Endothelial cell of umbilical vein (primary cell): ENCODE results near the gene COL4A1. TPM values are rescaled to one million over a fixed set of nuclear protein-coding genes. Genes with fewer than 3 reads are reported as not detected.

Experiments used
- BruUV-seq: library from RNA; stranded (reverse); fragments of 400-500 nt; replicated peaks from 2 replicates; lab custom pipeline; 2021; lab: Mats Ljungman, UMichigan
- CTCF ChIA-PET: fragments of 300-600, 350-600 bp; sonication (Branson Sonifier 250); formaldehyde crosslinking; loops from one replicate; lab custom pipeline; 2021; ENCODE audit warnings: antibody characterized with exemption, inconsistent platforms; lab: Charles Lee
- POLR2A ChIA-PET: fragments of 300-600, 350-600 bp; sonication (Branson Sonifier 250); formaldehyde crosslinking; loops from one replicate; lab custom pipeline; 2021; ENCODE audit warnings: antibody characterized with exemption, inconsistent platforms; lab: Charles Lee
- DNase-seq: peaks from one replicate; pipeline ENCODE4 v3.0.0-alpha.2; 2011; ENCODE audit warnings: low read depth, low spot score
- FAIRE-seq: peaks from 2 replicates; lab custom pipeline; 2011; peaks lifted over from hg19 to GRCh38; lab: Jason Lieb, UNC
- H2AFZ ChIP-seq: 2 replicates; pipeline ENCODE4 v1.6.0; 2012; ENCODE audit warnings: low read depth, low read length, control low read depth, inconsistent platforms
- H3K27ac ChIP-seq: 2 replicates; pipeline ENCODE4 v1.5.1; 2011; ENCODE audit warnings: low read depth, mild to moderate bottlenecking, control low read depth, low read length, moderate library complexity; ENCODE audit not compliant: insufficient read depth
- H3K27me3 ChIP-seq, 2 experiments: 2 replicates each; pipeline versions ENCODE4 v1.6.0 to v1.6.1; 2011; ENCODE audit warnings: low read length in 2 of 2, mixed read lengths in 1 of 2; ENCODE audit not compliant: control insufficient read depth in 2 of 2, insufficient read depth in 2 of 2
- H3K36me3 ChIP-seq, 2 experiments: 2 replicates in 1 of 2; 3 replicates in 1 of 2; pipeline ENCODE4 v1.5.1; 2011; ENCODE audit warnings: low read length in 2 of 2, mild to moderate bottlenecking in 1 of 2, moderate library complexity in 1 of 2; ENCODE audit not compliant: control insufficient read depth in 2 of 2, insufficient read depth in 2 of 2; ENCODE audit errors: extremely low read depth in 1 of 2
- H3K4me1 ChIP-seq: 3 replicates; pipeline ENCODE4 v1.5.1; 2011; ENCODE audit warnings: mild to moderate bottlenecking, low read length; ENCODE audit not compliant: control insufficient read depth, insufficient read depth; ENCODE audit errors: extremely low read depth
- H3K4me2 ChIP-seq: 2 replicates; pipeline ENCODE4 v1.6.1; 2011; ENCODE audit warnings: low read length, control low read depth, mixed read lengths; ENCODE audit not compliant: insufficient read depth
- H3K4me3 ChIP-seq, 3 experiments: fragments of 200-600 bp in 1 of 3; sonication (generic), shearing (Covaris generic) in 1 of 3; replicated peaks in 1 of 3; 2 replicates each; pipeline ENCODE4 v1.5.1; 2011 to 2016; ENCODE audit warnings: control low read depth in 3 of 3, low read length in 3 of 3, mild to moderate bottlenecking in 2 of 3, inconsistent platforms in 1 of 3, low read depth in 1 of 3, moderate library complexity in 1 of 3; ENCODE audit not compliant: insufficient read depth in 1 of 3
- H3K79me2 ChIP-seq: 2 replicates; pipeline ENCODE4 v1.6.0; 2012; ENCODE audit warnings: low read length, inconsistent platforms; ENCODE audit not compliant: control insufficient read depth, insufficient read depth
- H3K9ac ChIP-seq: replicated peaks from 2 replicates; pipeline ENCODE3; 2011; ENCODE audit warnings: low read length, control low read depth; ENCODE audit not compliant: insufficient read depth; ENCODE audit errors: extremely low read depth
- H3K9me1 ChIP-seq: replicated peaks from 3 replicates; pipeline ENCODE4 v1.6.0; 2011; ENCODE audit warnings: mild to moderate bottlenecking, low read length; ENCODE audit not compliant: control insufficient read depth, insufficient read depth; ENCODE audit errors: extremely low read depth
- H3K9me3 ChIP-seq: replicated peaks from 2 replicates; pipeline ENCODE4 v1.5.1; 2012; ENCODE audit warnings: low read length, inconsistent platforms; ENCODE audit not compliant: control insufficient read depth, insufficient read depth
- H4K20me1 ChIP-seq: replicated peaks from 2 replicates; pipeline ENCODE3; 2011; ENCODE audit warnings: mild to moderate bottlenecking, low read length; ENCODE audit not compliant: control insufficient read depth, insufficient read depth; ENCODE audit errors: extremely low read depth
- CTCF ChIP-seq, 2 donors: IDR thresholded peaks; 1 replicate in 1 of 2; 2 replicates in 1 of 2; pipeline ENCODE4 v1.5.1; 2011; ENCODE audit warnings: low read length in 2 of 2, mild to moderate bottlenecking in 2 of 2, moderate library complexity in 2 of 2, control low read depth in 1 of 2, inconsistent platforms in 1 of 2, low read depth in 1 of 2; ENCODE audit not compliant: insufficient read depth in 1 of 2; ENCODE audit errors: extremely low read depth in 1 of 2
- EZH2 ChIP-seq: IDR thresholded peaks from 2 replicates; pipeline ENCODE4 v1.6.1; 2012; ENCODE audit warnings: borderline replicate concordance, low read depth, mild to moderate bottlenecking, moderate library complexity, low read length, inconsistent platforms; ENCODE audit not compliant: severe bottlenecking
- FOS ChIP-seq: IDR thresholded peaks from 2 replicates; pipeline ENCODE4 v1.6.1; 2011; ENCODE audit warnings: mild to moderate bottlenecking, low read length, moderate library complexity, borderline replicate concordance; ENCODE audit not compliant: insufficient read depth
- GATA2 ChIP-seq: IDR thresholded peaks from 2 replicates; pipeline ENCODE4 v1.7.0; 2011; ENCODE audit warnings: low read depth, mild to moderate bottlenecking, moderate library complexity, mixed read lengths, low read length; ENCODE audit not compliant: insufficient read length, insufficient read depth
- JUN ChIP-seq: IDR thresholded peaks from 2 replicates; pipeline ENCODE4 v1.6.1; 2011; ENCODE audit warnings: borderline replicate concordance, low read depth; ENCODE audit not compliant: insufficient read length, insufficient read depth
- MAX ChIP-seq: IDR thresholded peaks from 2 replicates; pipeline ENCODE4 v1.6.1; 2011; ENCODE audit not compliant: insufficient read depth, insufficient read length
- MYC ChIP-seq: IDR thresholded peaks from one replicate; pipeline ENCODE4 v1.6.1; 2011; ENCODE audit warnings: mild to moderate bottlenecking, low read depth, low read length
- POLR2A ChIP-seq: IDR thresholded peaks from 2 replicates; pipeline ENCODE4 v1.6.1; 2012; ENCODE audit warnings: low read depth, mild to moderate bottlenecking, control low read depth, low read length
- POLR2AphosphoS5 ChIP-seq: IDR thresholded peaks from 2 replicates; pipeline ENCODE4 v1.6.1; 2012; ENCODE audit warnings: low read depth, mild to moderate bottlenecking, control low read depth, low read length, moderate library complexity; ENCODE audit not compliant: insufficient read depth
- dilution Hi-C: fragments of 300-500 bp; cut with MboI; formaldehyde crosslinking; loops from one replicate; pipeline ENCODE4 v1.15.0; 2019; ENCODE audit warnings: low sequenced_read_pairs; ENCODE audit not compliant: extremely low pct_ligation_motif_present
- intact Hi-C: fragments of 100-400 bp; cut with micrococcal nuclease; formaldehyde crosslinking; loops from one replicate; pipeline ENCODE4 v1.10.0; 2022
- polyA plus RNA-seq, 4 experiments: library from polyadenylated mRNA; depleted of rRNA in 3 of 4; stranded (reverse) in 3 of 4; unstranded in 1 of 4; fragments of >200 nt; gene quantifications; 2 replicates each; pipeline versions ENCODE4 v1.2.1 to v1.2.3, GENCODE V29; 2011 to 2012; ENCODE audit warnings: missing spikeins in 1 of 4
- total RNA-seq: library from RNA; stranded (reverse); gene quantifications from 2 replicates; pipeline ENCODE4 v1.2.3, GENCODE V29; 2021

COL4A1 gene
- total and polyA plus RNA-seq, 2 donors (not counting 3 experiments of a cell fraction or from before 2014, with no cell fraction given) = 384 to 1,119 TPM

GRCh38 chr13:110212529-110212928, 94.4 kb downstream of the COL4A1 start:
- Histone ChIP-seq H3K27ac (no peak overlapping the region), H3K9me3 (no peaks in the 10 kb centered on the region), H3K4me2 (no peak overlapping the region), H2AFZ (no peak overlapping the region), H3K79me2 (peaks cover 6% of the 10 kb centered on the region), H3K9ac (no peak overlapping the region), H3K4me1 (peaks cover 17% of the 10 kb centered on the region), H3K4me3 (no peak overlapping the region), H4K20me1 (no peaks in the 10 kb centered on the region), H3K36me3 (peaks cover 17 to 24% of the 10 kb centered on the region in 2 experiments), H3K9me1 (no peaks in the 10 kb centered on the region), H3K27me3 (no peaks in the 10 kb centered on the region)
- no peak for TF ChIP-seq POLR2A
- no peak for TF ChIP-seq CTCF (IDR thresholded peaks at IDR 0.05; ENCODE audit: extremely low read depth in 1 of 2, insufficient read depth in 1 of 2, low read depth in 1 of 2, low read length in 2 of 2)
- no peak for TF ChIP-seq EZH2
- TF ChIP-seq GATA2 = no peak
- no peak for TF ChIP-seq FOS
- TF ChIP-seq MAX = no peak
- no peak for TF ChIP-seq MYC
- TF ChIP-seq JUN = no peak
- no peak for TF ChIP-seq POLR2AphosphoS5
- intact Hi-C loops (no loop called here), dilution Hi-C loops (no loop called here)
- DNase-seq (no peak), FAIRE-seq (no peak)
- CTCF ChIA-PET = no interaction called here
- POLR2A ChIA-PET = no interaction called here
- no TSS peak for BruUV-seq
